ENCODE results near the gene GDPD5. TPM values are rescaled to one million over a fixed set of nuclear protein-coding genes. Genes with fewer than 3 reads are reported as not detected.

The GDPD5 gene
- total and polyA plus RNA-seq, 9 donors, result 3.8 to 15.8 (median 8.1) TPM

DNA sequence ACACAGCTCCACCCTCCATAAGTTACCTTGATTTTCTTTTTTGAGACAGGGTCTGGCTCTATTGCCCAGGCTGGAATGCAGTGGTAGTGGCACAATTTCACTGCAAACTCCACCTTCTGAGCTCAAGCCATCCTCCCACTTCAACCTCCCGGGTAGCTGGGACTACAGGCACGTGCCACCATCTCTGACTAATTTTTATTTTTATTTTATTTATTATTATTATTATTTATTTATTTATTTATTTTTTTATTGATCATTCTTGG lies 116.9 kb downstream of the GDPD5 start:
- Histone ChIP-seq H3K36me3 (no peaks in the 10 kb centered on the region), H3K9me3 (no peaks in the 10 kb centered on the region), H3K27ac (no peak overlapping the region), H3K4me3 (no peak overlapping the region), H3K27me3 (no peaks in the 10 kb centered on the region), H3K4me1 (ENCODE audit: insufficient read depth) (no peaks in the 10 kb centered on the region)
- intact Hi-C loops (cut with DNase I), result no loop called here
- WGBS, 3 donors, result 82 to 91% (median 89%) methylated on average over 2 of the region's 2 CpGs
- no peak for DNase-seq
- TF ChIP-seq EP300 (IDR thresholded peaks at IDR 0.05), result no peak
- no peak for TF ChIP-seq CTCF (IDR thresholded peaks at IDR 0.05)
- TF ChIP-seq POLR2A (IDR thresholded peaks at IDR 0.05), result no peak

GRCh38 chr11:75406338-75406777 lies 119.4 kb downstream of the GDPD5 start:
- no peak overlapping the region for H3K4me3 ChIP-seq
- H3K27ac ChIP-seq, result no peak overlapping the region
- no peak for DNase-seq
- no peaks in the 10 kb centered on the region for H3K4me1 ChIP-seq (ENCODE audit: insufficient read depth)
- no peaks in the 10 kb centered on the region for H3K36me3 ChIP-seq
- TF ChIP-seq POLR2A (IDR thresholded peaks at IDR 0.05) (no peak), CTCF (IDR thresholded peaks at IDR 0.05) (no peak), EP300 (IDR thresholded peaks at IDR 0.05) (no peak)
- intact Hi-C loops (cut with DNase I), result no loop called here
- no peaks in the 10 kb centered on the region for H3K27me3 ChIP-seq
- H3K9me3 ChIP-seq, result no peaks in the 10 kb centered on the region
- WGBS, 3 donors, result 17 to 28% (median 19%) methylated on average over 1 of the region's 1 CpG

- Histone ChIP-seq H3K36me3 (no peaks in the 10 kb centered on the region), H3K27me3 (no peaks in the 10 kb centered on the region), H3K4me1 (ENCODE audit: insufficient read depth) (peaks cover 4% of the 10 kb centered on the region), H3K27ac (no peak overlapping the region), H3K9me3 (no peaks in the 10 kb centered on the region), H3K4me3 (no peak overlapping the region)
- DNase-seq, result no peak
- intact Hi-C loops (cut with DNase I), result loop anchor here in 1 of 4 donors (5.0 kb wide), 1 partner anchor 128 kb away; no protein-coding TSS in a partner anchor
- TF ChIP-seq CTCF (IDR thresholded peaks at IDR 0.05) (no peak), POLR2A (IDR thresholded peaks at IDR 0.05) (no peak), EP300 (IDR thresholded peaks at IDR 0.05) (no peak)
- 67 to 74% (median 74%) methylated on average over 15 of the region's 15 CpGs for WGBS, 3 donors
Observed at GRCh38 chr11:75403983-75404658, 121.6 kb downstream of the GDPD5 start.

GRCh38 chr11:75403037-75403436 lies 122.7 kb downstream of the GDPD5 start:
- no peaks in the 10 kb centered on the region for H3K9me3 ChIP-seq
- 62 to 82% (median 68%) methylated on average over 1 of the region's 1 CpG for WGBS, 3 donors
- no peak for DNase-seq
- no peaks in the 10 kb centered on the region for H3K27me3 ChIP-seq
- H3K4me3 ChIP-seq, result no peak overlapping the region
- H3K36me3 ChIP-seq, result no peaks in the 10 kb centered on the region
- H3K4me1 ChIP-seq (ENCODE audit: insufficient read depth), result peaks cover 4% of the 10 kb centered on the region
- no peak for TF ChIP-seq CTCF (IDR thresholded peaks at IDR 0.05)
- TF ChIP-seq EP300 (IDR thresholded peaks at IDR 0.05), result no peak
- no peak for TF ChIP-seq POLR2A (IDR thresholded peaks at IDR 0.05)
- no peak overlapping the region for H3K27ac ChIP-seq
- intact Hi-C loops (cut with DNase I), result loop anchor here in 1 of 4 donors (5.0 kb wide), 1 partner anchor 129 kb away; no protein-coding TSS in a partner anchor

Data from ovary (tissue), 9 donors.